ENCODE measurements around the gene MARCHF10. TPM values are rescaled to one million over a fixed set of nuclear protein-coding genes. Genes with fewer than 3 reads are reported as not detected.

Gene MARCHF10
- total RNA-seq, 1 experiment from 2014 or later: not detected

DNA sequence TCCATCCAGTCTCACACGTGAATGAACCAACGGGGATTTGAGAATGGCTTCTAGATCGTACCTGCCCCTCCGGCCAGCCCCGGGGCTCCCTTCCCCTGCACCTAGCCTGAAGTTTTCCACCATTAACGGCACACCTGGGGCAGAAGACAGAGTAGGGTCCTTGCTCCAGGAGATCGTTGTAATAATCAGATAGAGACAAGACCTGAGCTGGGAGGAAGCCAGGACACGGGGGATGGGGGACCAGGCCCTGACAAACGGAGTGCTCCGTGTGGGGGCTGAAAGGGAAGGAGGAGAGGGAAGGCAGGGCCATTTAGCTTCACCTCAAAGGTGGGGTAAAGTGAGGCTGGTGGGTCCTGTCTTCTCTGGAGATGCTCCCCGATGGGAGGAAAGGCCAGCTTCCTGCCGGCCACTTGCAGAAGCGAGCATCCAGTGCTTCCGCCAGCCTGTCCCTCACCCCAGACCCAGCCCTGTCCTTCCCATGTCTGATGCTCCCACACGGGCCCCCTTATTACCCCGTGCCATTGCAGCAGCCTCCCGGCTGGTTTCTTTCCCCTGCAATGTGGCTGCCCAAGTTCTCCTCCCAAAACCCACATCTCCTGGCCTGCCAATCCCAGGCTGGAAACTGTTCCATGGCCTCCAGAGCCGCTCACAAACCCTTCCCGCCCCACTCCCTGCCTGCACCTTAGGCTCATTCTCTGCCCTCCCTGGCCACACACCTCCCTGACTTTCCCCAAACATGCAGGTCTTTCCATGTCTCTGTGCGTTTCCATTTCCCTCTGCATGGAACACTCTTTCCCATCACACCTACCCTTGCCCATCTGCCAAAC is 101.3 kb downstream of the MARCHF10 start:
- RAD21 ChIA-PET (ENCODE audit: low non-redundant PET in 1 of 2, low total read pairs in 2 of 2, uncharacterized antibody in 2 of 2, unreplicated experiment in 2 of 2): no interaction called here
- POLR2A ChIA-PET: no interaction called here

More for the DNA sequence above, 101.3 kb downstream of the MARCHF10 start:
- Histone ChIP-seq H2AFZ (ENCODE audit: low read depth, low read length, poor library complexity, severe bottlenecking) (no peak overlapping the region), H3K36me3 (ENCODE audit: control insufficient read depth in 1 of 2, insufficient read depth in 2 of 2, low read length in 2 of 2) (no peaks in the 10 kb centered on the region), H3K79me2 (ENCODE audit: insufficient read depth, low read length) (no peaks in the 10 kb centered on the region), H3K9me2 (ENCODE audit: insufficient read depth) (no peaks in the 10 kb centered on the region), H3K4me1 (ENCODE audit: control insufficient read depth in 1 of 2, insufficient read depth in 2 of 2, low read length in 2 of 2) (peaks cover 18 to 32% of the 10 kb centered on the region in 2 experiments), H3K4me2 (ENCODE audit: low read length) (no peak overlapping the region), H4K20me1 (ENCODE audit: insufficient read depth) (no peaks in the 10 kb centered on the region), H3K9ac (ENCODE audit: low read length) (no peak overlapping the region), H3K27ac (ENCODE audit: low read depth, low read length) (no peak overlapping the region), H3K4me3 (replicated peaks in 1 of 2; ENCODE audit: low read depth in 1 of 2, low read length in 2 of 2) (no peak overlapping the region), H3K27me3 (ENCODE audit: insufficient read depth, low read length) (no peaks in the 10 kb centered on the region), H3K9me3 (ENCODE audit: control insufficient read depth in 1 of 2, insufficient read depth in 1 of 2, low read depth in 1 of 2, low read length in 2 of 2) (peaks cover 4 to 24% of the 10 kb centered on the region in 2 experiments; a peak in 2 of 4 replicates)
- CTCF ChIA-PET: no interaction called here
- intact Hi-C loops (cut with micrococcal nuclease): no loop called here
- BruUV-seq (replicated peaks): no TSS peak
- TF ChIP-seq CEBPB (IDR thresholded peaks at IDR 0.05; ENCODE audit: low read depth) (no peak), SRF (IDR thresholded peaks at IDR 0.05; ENCODE audit: low read depth) (no peak), EGR1 (IDR thresholded peaks at IDR 0.05; ENCODE audit: low read depth) (no peak), ZFX (IDR thresholded peaks at IDR 0.05) (no peak), JUND (IDR thresholded peaks at IDR 0.05) (no peak), EZH2phosphoT487 (IDR thresholded peaks at IDR 0.05; ENCODE audit: borderline replicate concordance) (no peak), MAX (IDR thresholded peaks at IDR 0.05) (no peak), CBX3 (IDR thresholded peaks at IDR 0.05; ENCODE audit: low read depth) (no peak), CTCF (IDR thresholded peaks at IDR 0.05 in 2 of 3, conservative IDR thresholded peaks at IDR 0.05 in 1 of 3; ENCODE audit: borderline replicate concordance in 1 of 3, insufficient read depth in 1 of 3, low read depth in 2 of 3, low read length in 2 of 3) (no peak), TCF7L2 (IDR thresholded peaks at IDR 0.05; ENCODE audit: borderline replicate concordance, extremely low read depth, insufficient read depth, insufficient read length) (no peak), EZH2 (IDR thresholded peaks at IDR 0.05) (no peak), POLR2A (IDR thresholded peaks at IDR 0.05; ENCODE audit: borderline replicate concordance, extremely low read depth, insufficient read depth, insufficient read length) (no peak), ZNF274 (IDR thresholded peaks at IDR 0.05; ENCODE audit: low read depth, low read length) (no peak), SIN3A (IDR thresholded peaks at IDR 0.05; ENCODE audit: low read depth) (no peak), POLR2AphosphoS5 (IDR thresholded peaks at IDR 0.05; ENCODE audit: low read depth, low read length) (no peak), ELF1 (IDR thresholded peaks at IDR 0.05; ENCODE audit: borderline replicate concordance, low read depth) (no peak), REST (IDR thresholded peaks at IDR 0.05; ENCODE audit: low read depth) (no peak)
- TF ChIP-seq, protein P1, sequence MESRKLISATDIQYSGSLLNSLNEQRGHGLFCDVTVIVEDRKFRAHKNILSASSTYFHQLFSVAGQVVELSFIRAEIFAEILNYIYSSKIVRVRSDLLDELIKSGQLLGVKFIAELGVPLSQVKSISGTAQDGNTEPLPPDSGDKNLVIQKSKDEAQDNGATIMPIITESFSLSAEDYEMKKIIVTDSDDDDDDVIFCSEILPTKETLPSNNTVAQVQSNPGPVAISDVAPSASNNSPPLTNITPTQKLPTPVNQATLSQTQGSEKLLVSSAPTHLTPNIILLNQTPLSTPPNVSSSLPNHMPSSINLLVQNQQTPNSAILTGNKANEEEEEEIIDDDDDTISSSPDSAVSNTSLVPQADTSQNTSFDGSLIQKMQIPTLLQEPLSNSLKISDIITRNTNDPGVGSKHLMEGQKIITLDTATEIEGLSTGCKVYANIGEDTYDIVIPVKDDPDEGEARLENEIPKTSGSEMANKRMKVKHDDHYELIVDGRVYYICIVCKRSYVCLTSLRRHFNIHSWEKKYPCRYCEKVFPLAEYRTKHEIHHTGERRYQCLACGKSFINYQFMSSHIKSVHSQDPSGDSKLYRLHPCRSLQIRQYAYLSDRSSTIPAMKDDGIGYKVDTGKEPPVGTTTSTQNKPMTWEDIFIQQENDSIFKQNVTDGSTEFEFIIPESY (IDR thresholded peaks at IDR 0.05; ENCODE audit: extremely low read depth, insufficient replicate concordance, low read length): no peak
- TF ChIP-seq, protein P2, sequence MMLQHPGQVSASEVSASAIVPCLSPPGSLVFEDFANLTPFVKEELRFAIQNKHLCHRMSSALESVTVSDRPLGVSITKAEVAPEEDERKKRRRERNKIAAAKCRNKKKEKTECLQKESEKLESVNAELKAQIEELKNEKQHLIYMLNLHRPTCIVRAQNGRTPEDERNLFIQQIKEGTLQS (IDR thresholded peaks at IDR 0.05): no peak
- no peak for DNase-seq (ENCODE audit: low read depth, low spot score)
- no peak for ATAC-seq
